HEK293T (cell line): Measurements from ENCODE around the gene NCS1.

Experiments used
- CTCF ChIA-PET: fragments of 350-600 bp; formaldehyde crosslinking; extraction: SDS; loops from one replicate; lab custom pipeline; 2021; ENCODE audit warnings: antibody characterized with exemption, inconsistent platforms; lab: Yijun Ruan, JAX
- POLR2A ChIA-PET: fragments of 350-600 bp; formaldehyde crosslinking; extraction: SDS; loops from one replicate; lab custom pipeline; 2020; ENCODE audit warnings: antibody characterized with exemption, inconsistent platforms; lab: Yijun Ruan, JAX
- DNase-seq: peaks from one replicate; pipeline ENCODE4 v3.0.0; 2012; ENCODE audit warnings: mixed read lengths; ENCODE audit errors: extremely low spot score
- ARNT ChIP-seq: fragments of 450-650 bp; IDR thresholded peaks from 2 replicates; pipeline ENCODE4 v1.6.1; 2017; ENCODE audit warnings: mild to moderate bottlenecking
- BHLHE40 ChIP-seq: fragments of 450-650 bp; IDR thresholded peaks from 2 replicates; pipeline ENCODE4 v1.6.1; 2016; ENCODE audit warnings: mild to moderate bottlenecking, moderate library complexity, borderline replicate concordance
- CTBP1 ChIP-seq: fragments of 450-650 bp; IDR thresholded peaks from 2 replicates; pipeline ENCODE4 v1.6.1; 2016; ENCODE audit warnings: borderline replicate concordance
- ELF4 ChIP-seq: fragments of 450-650 bp; IDR thresholded peaks from 2 replicates; pipeline ENCODE4 v1.6.1; 2017; ENCODE audit warnings: antibody characterized with exemption
- FOXA1 ChIP-seq: fragments of 450-650 bp; IDR thresholded peaks from 2 replicates; pipeline ENCODE4 v1.6.1; 2016; ENCODE audit warnings: mild to moderate bottlenecking
- FOXK2 ChIP-seq: fragments of 450-650 bp; IDR thresholded peaks from 2 replicates; pipeline ENCODE4 v1.6.1; 2016; ENCODE audit warnings: mild to moderate bottlenecking
- FOXM1 ChIP-seq: fragments of 450-650 bp; IDR thresholded peaks from 2 replicates; pipeline ENCODE4 v1.6.1; 2017; ENCODE audit warnings: mild to moderate bottlenecking, borderline replicate concordance
- HDGF ChIP-seq: fragments of 450-650 bp; IDR thresholded peaks from 2 replicates; pipeline ENCODE4 v1.6.1; 2017; ENCODE audit warnings: antibody characterized with exemption, borderline replicate concordance
- L3MBTL2 ChIP-seq: fragments of 450-650 bp; conservative IDR thresholded peaks from 2 replicates; pipeline ENCODE4 v1.6.1; 2016; ENCODE audit warnings: mild to moderate bottlenecking
- LEF1 ChIP-seq: fragments of 450-650 bp; IDR thresholded peaks from 2 replicates; pipeline ENCODE4 v1.6.1; 2017; ENCODE audit warnings: mild to moderate bottlenecking, borderline replicate concordance
- NFRKB ChIP-seq: fragments of 450-650 bp; IDR thresholded peaks from 2 replicates; pipeline ENCODE4 v1.6.1; 2016; ENCODE audit warnings: mild to moderate bottlenecking, moderate library complexity
- PKNOX1 ChIP-seq: fragments of 450-650 bp; IDR thresholded peaks from 2 replicates; pipeline ENCODE4 v1.6.1; 2016
- SP1 ChIP-seq: fragments of 450-650 bp; IDR thresholded peaks from 2 replicates; pipeline ENCODE4 v1.6.1; 2017
- SUZ12 ChIP-seq: fragments of 450-650 bp; IDR thresholded peaks from 2 replicates; pipeline ENCODE4 v1.6.1; 2016; ENCODE audit warnings: mild to moderate bottlenecking
- TARDBP ChIP-seq: fragments of 450-650 bp; IDR thresholded peaks from 2 replicates; pipeline ENCODE4 v1.6.1; 2016
- ZNF384 ChIP-seq: fragments of 450-650 bp; IDR thresholded peaks from 2 replicates; pipeline ENCODE4 v1.6.1; 2016

Gene NCS1

GRCh38 chr9:130243015-130243881 is 71.0 kb downstream of the NCS1 start:
- no peak for TF ChIP-seq SP1
- TF ChIP-seq ZNF384: no peak
- TF ChIP-seq NFRKB: no peak
- TF ChIP-seq BHLHE40: no peak
- TF ChIP-seq SUZ12: no peak
- no peak for TF ChIP-seq ELF4
- TF ChIP-seq PKNOX1: no peak
- no peak for TF ChIP-seq FOXM1
- TF ChIP-seq L3MBTL2: no peak; the same call in 1 of the 2 replicates
- no peak for TF ChIP-seq HDGF
- no peak for TF ChIP-seq LEF1
- no peak for TF ChIP-seq CTBP1
- TF ChIP-seq ARNT: no peak
- no peak for TF ChIP-seq TARDBP
- TF ChIP-seq FOXA1: no peak
- no peak for TF ChIP-seq FOXK2
- DNase-seq: peak; percentile 81
- ChIA-PET POLR2A (no interaction called here), CTCF (interaction anchor here (0.6 to 1.6 kb wide), 9 partner anchors 8 to 525 kb away, joined by 3 to 5 read pairs (median 3); no protein-coding TSS in a partner anchor)

- no peak for DNase-seq
- ChIA-PET CTCF (interaction anchor here (0.8 to 1.3 kb wide), 4 partner anchors 8 to 120 kb away, joined by 3 to 5 read pairs (median 3); no protein-coding TSS in a partner anchor), POLR2A (no interaction called here)
- TF ChIP-seq FOXK2: no peak
- TF ChIP-seq TARDBP: no peak
- TF ChIP-seq SUZ12: no peak
Measured at GRCh38 chr9:130243882-130244170, 71.6 kb downstream of the NCS1 start.

- TF ChIP-seq HDGF: no peak
- no peak for TF ChIP-seq NFRKB
- no peak for TF ChIP-seq TARDBP
- TF ChIP-seq CTBP1: no peak
- TF ChIP-seq LEF1: no peak
- no peak for TF ChIP-seq SP1
- no peak for TF ChIP-seq BHLHE40
- no peak for TF ChIP-seq L3MBTL2
- TF ChIP-seq ARNT: no peak
- no peak for TF ChIP-seq SUZ12
- no peak for TF ChIP-seq FOXM1
- no peak for TF ChIP-seq ZNF384
- TF ChIP-seq ELF4: no peak
- no peak for TF ChIP-seq FOXK2
- TF ChIP-seq PKNOX1: no peak
- no peak for TF ChIP-seq FOXA1
- no peak for DNase-seq
- ChIA-PET CTCF (interaction anchor here (0.8 to 1.3 kb wide), 3 partner anchors 10 to 120 kb away, joined by 3 to 5 read pairs (median 3); no protein-coding TSS in a partner anchor), POLR2A (no interaction called here)
Measured at GRCh38 chr9:130244548-130245165, 72.5 kb downstream of the NCS1 start.

GRCh38 chr9:130245474-130245873 is 73.3 kb downstream of the NCS1 start:
- DNase-seq: no peak
- CTCF ChIA-PET: no interaction called here
- TF ChIP-seq LEF1 (no peak), HDGF (no peak), PKNOX1 (no peak), FOXK2 (no peak), NFRKB (no peak), CTBP1 (no peak), ELF4 (no peak), TARDBP (no peak), L3MBTL2 (no peak), ZNF384 (no peak)
- POLR2A ChIA-PET: no interaction called here

GRCh38 chr9:130246126-130246525 is 73.9 kb downstream of the NCS1 start:
- DNase-seq: no peak
- TF ChIP-seq SP1 (no peak), ELF4 (no peak), LEF1 (no peak), ZNF384 (no peak), PKNOX1 (no peak)
- POLR2A ChIA-PET: no interaction called here
- CTCF ChIA-PET: no interaction called here
